Esophagus squamous epithelium (tissue), 4 donors: ENCODE results near the gene PRADC1.

Experiments
- POLR2A ChIP-seq, 4 donors: fragments of 450-650 bp; IDR thresholded peaks; one replicate each; pipeline ENCODE4 v1.6.1; 2017; ENCODE audit warnings: antibody characterized with exemption in 4 of 4, mild to moderate bottlenecking in 4 of 4, moderate library complexity in 3 of 4
- TF ChIP-seq, protein P1 (sequence below), 6 experiments: fragments of 450-650 bp in 4 of 6; fragments of 200-600 bp in 2 of 6; sonication (generic) in 2 of 6; IDR thresholded peaks; one replicate each; pipeline ENCODE4 v1.5.1; 2016 to 2019; ENCODE audit warnings: antibody characterized with exemption in 6 of 6, mild to moderate bottlenecking in 4 of 6, moderate library complexity in 4 of 6

DNA sequence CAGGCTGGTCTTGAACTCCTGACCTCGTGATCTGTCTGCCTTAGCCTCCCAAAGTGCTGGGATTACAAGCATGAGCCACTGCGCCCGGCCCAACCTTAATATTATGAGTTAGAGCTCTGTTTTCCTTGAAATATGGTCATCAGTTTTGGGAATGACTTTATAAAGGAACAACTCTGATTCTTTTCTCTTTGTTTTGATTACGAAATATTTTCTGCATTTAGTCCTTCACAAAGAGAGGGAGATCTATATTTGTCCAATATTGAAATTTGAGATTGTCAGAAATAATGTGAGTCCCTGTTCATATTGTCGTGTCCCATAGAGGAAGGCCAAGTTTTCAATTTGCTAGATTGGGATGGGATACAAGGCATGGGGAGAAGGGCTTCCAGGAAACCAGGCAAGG lies 15.9 kb downstream of the PRADC1 start:
- TF ChIP-seq, protein P1, sequence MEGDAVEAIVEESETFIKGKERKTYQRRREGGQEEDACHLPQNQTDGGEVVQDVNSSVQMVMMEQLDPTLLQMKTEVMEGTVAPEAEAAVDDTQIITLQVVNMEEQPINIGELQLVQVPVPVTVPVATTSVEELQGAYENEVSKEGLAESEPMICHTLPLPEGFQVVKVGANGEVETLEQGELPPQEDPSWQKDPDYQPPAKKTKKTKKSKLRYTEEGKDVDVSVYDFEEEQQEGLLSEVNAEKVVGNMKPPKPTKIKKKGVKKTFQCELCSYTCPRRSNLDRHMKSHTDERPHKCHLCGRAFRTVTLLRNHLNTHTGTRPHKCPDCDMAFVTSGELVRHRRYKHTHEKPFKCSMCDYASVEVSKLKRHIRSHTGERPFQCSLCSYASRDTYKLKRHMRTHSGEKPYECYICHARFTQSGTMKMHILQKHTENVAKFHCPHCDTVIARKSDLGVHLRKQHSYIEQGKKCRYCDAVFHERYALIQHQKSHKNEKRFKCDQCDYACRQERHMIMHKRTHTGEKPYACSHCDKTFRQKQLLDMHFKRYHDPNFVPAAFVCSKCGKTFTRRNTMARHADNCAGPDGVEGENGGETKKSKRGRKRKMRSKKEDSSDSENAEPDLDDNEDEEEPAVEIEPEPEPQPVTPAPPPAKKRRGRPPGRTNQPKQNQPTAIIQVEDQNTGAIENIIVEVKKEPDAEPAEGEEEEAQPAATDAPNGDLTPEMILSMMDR (IDR thresholded peaks at IDR 0.05): no peak
- no peak for TF ChIP-seq POLR2A (IDR thresholded peaks at IDR 0.05)
